DMS 273 treated with DMSO at 0.1 percent for 48 hours (cell line): Measurements from ENCODE around the gene NTRK3.
"Not testable (repeated sequence)": the region's sequence is repeated elsewhere in the genome, so short reads cannot be mapped to it uniquely, and the experiment has no call there.

Experiments used
- DNase-seq: peaks from one replicate; lab custom pipeline; 2025; lab: John Stamatoyannopoulos, UW

Gene NTRK3

GRCh38 chr15:88072598-88073390 lies 183.7 kb downstream of the NTRK3 start:
- DNase-seq = no peak

GRCh38 chr15:88072133-88072532 lies 184.4 kb downstream of the NTRK3 start:
- DNase-seq = not testable (repeated sequence)

GRCh38 chr15:88071141-88071540 lies 185.4 kb downstream of the NTRK3 start:
- no peak for DNase-seq

- peak; percentile 80 for DNase-seq
These were observed 187.0 kb downstream of the NTRK3 start for GRCh38 chr15:88069561-88069960.

- DNase-seq = no peak
These were observed 189.2 kb downstream of the NTRK3 start for GRCh38 chr15:88067331-88067685.

- peak; percentile 42 for DNase-seq
These were observed 189.8 kb downstream of the NTRK3 start for GRCh38 chr15:88066636-88067330.

- DNase-seq = no peak
These were observed 195.1 kb downstream of the NTRK3 start for GRCh38 chr15:88061452-88061851.

GRCh38 chr15:88060383-88060782 lies 196.2 kb downstream of the NTRK3 start:
- DNase-seq = no peak

GRCh38 chr15:88057836-88058235 lies 198.7 kb downstream of the NTRK3 start:
- no peak for DNase-seq

- no peak for DNase-seq
These were observed 207.0 kb downstream of the NTRK3 start for GRCh38 chr15:88049506-88049905.

GRCh38 chr15:88048755-88049154 lies 207.8 kb downstream of the NTRK3 start:
- no peak for DNase-seq

- DNase-seq = no peak
These were observed 208.3 kb downstream of the NTRK3 start for GRCh38 chr15:88048237-88048636.

GRCh38 chr15:88046576-88047129 lies 209.9 kb downstream of the NTRK3 start:
- DNase-seq = no peak

- no peak for DNase-seq
These were observed 213.1 kb downstream of the NTRK3 start for GRCh38 chr15:88043396-88043795.

GRCh38 chr15:88042047-88042446 lies 214.5 kb downstream of the NTRK3 start:
- no peak for DNase-seq

GRCh38 chr15:88040516-88040915 lies 216.0 kb downstream of the NTRK3 start:
- DNase-seq = no peak

- DNase-seq = no peak
These were observed 218.3 kb downstream of the NTRK3 start for GRCh38 chr15:88038261-88038660.

GRCh38 chr15:88036154-88036839 lies 220.2 kb downstream of the NTRK3 start:
- no peak for DNase-seq

GRCh38 chr15:88035381-88035780 lies 221.2 kb downstream of the NTRK3 start:
- no peak for DNase-seq

- DNase-seq = not testable (repeated sequence)
These were observed 223.1 kb downstream of the NTRK3 start for GRCh38 chr15:88033421-88033820.

GRCh38 chr15:88032787-88033186 lies 223.8 kb downstream of the NTRK3 start:
- no peak for DNase-seq

GRCh38 chr15:88031461-88031860 lies 225.1 kb downstream of the NTRK3 start:
- no peak for DNase-seq

- no peak for DNase-seq
These were observed 226.8 kb downstream of the NTRK3 start for GRCh38 chr15:88029696-88030095.
